HFF-Myc (cell line): ENCODE results near the gene SPRR2A.

ENCODE experiments used
- DNase-seq: peaks from one replicate; pipeline ENCODE4 v3.0.0-alpha.2; 2011; ENCODE audit warnings: low read depth; ENCODE audit errors: extremely low read depth
- H3K4me3 ChIP-seq: replicated peaks from 2 replicates; pipeline ENCODE4 v1.5.1; 2011; ENCODE audit warnings: low read depth, mild to moderate bottlenecking, control low read depth, low read length
- CTCF ChIP-seq: IDR thresholded peaks from 2 replicates; pipeline ENCODE4 v1.5.1; 2012; ENCODE audit warnings: mild to moderate bottlenecking, low read depth, low read length, control low read depth; ENCODE audit errors: missing control alignments

SPRR2A gene

GRCh38 chr1:153057375-153057774 is at the start of gene SPRR2A:
TSS of gene SPRR2A (minus strand) at chr1:153057512. CDS start at chr1:153056735, 777 bp downstream.
- no peak within 1 kb of the TSS for H3K4me3 ChIP-seq
- no peak for DNase-seq
- no peak for TF ChIP-seq CTCF

- DNase-seq: no peak
- no peak for TF ChIP-seq CTCF
- H3K4me3 ChIP-seq: no peak overlapping the region
These were observed 42.9 kb upstream of the SPRR2A start for GRCh38 chr1:153100245-153100644.

GRCh38 chr1:153099461-153100045 is 42.2 kb upstream of the SPRR2A start:
- TF ChIP-seq CTCF: no peak
- no peak for DNase-seq
- H3K4me3 ChIP-seq: no peak overlapping the region

- no peak for DNase-seq
- no peak overlapping the region for H3K4me3 ChIP-seq
- no peak for TF ChIP-seq CTCF
These were observed 38.5 kb upstream of the SPRR2A start for GRCh38 chr1:153095764-153096163.

- TF ChIP-seq CTCF: no peak
- H3K4me3 ChIP-seq: no peak within 1 kb of the TSS
- DNase-seq: no peak
These were observed 37.1 kb upstream of the SPRR2A start, which contains the start of gene SPRR2E for GRCh38 chr1:153094426-153094825. TSS of gene SPRR2E (minus strand) at chr1:153094526. CDS start at chr1:153093751, 775 bp downstream.

GRCh38 chr1:153087652-153088051 is 30.3 kb upstream of the SPRR2A start:
- TF ChIP-seq CTCF: no peak
- no peak overlapping the region for H3K4me3 ChIP-seq
- no peak for DNase-seq

GRCh38 chr1:153081736-153082135 is 24.4 kb upstream of the SPRR2A start:
- H3K4me3 ChIP-seq: no peak overlapping the region
- TF ChIP-seq CTCF: no peak
- DNase-seq: no peak
